CD4-positive, alpha-beta T cell treated with Interleukin-4 for 4 hours (primary cell): ENCODE data around the gene C2orf76.

Source experiments
- DNase-seq: peaks from one replicate; pipeline ENCODE4 v3.0.0-alpha.2; 2020

The C2orf76 gene

DNA sequence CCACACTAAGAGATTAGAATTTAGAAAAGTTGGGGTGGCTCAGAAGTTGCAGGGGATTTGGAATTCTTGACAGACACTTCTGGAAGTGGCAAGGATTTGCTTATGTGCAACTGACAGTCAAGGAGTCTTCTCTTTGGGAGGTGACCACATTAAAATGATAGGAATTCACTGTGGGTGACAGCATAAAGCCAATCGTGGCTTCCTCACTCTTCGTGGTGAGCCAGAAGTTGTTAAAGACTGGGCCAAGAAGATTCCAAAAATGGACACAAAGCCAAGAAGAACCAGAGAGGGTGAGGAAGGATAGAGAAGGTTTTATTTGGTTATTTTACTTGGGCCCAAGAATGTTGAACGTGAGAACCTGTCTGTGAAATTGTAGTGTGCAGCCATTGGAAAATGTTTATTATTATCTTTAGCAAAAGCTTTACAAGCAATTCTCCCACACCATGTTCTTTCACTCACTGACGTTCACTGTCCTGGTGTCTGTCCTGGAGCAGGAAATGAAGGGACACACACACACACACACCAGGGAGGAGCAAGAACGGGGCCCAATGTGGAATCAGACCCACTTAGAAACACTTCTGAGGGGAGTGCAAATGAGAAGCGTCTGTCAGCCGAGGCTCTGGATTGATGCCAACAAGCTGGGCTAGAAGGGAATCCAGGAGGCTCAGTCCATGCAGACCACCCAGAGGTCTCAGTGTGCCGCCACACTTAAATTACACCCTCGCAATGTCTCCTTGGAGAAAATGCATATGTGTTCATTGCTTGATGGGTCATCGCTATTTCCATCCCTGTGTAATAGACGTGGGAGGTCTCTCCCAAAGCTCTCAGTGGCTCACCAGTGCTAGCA lies 105.8 kb downstream of the C2orf76 start:
- DNase-seq: no peak

DNA sequence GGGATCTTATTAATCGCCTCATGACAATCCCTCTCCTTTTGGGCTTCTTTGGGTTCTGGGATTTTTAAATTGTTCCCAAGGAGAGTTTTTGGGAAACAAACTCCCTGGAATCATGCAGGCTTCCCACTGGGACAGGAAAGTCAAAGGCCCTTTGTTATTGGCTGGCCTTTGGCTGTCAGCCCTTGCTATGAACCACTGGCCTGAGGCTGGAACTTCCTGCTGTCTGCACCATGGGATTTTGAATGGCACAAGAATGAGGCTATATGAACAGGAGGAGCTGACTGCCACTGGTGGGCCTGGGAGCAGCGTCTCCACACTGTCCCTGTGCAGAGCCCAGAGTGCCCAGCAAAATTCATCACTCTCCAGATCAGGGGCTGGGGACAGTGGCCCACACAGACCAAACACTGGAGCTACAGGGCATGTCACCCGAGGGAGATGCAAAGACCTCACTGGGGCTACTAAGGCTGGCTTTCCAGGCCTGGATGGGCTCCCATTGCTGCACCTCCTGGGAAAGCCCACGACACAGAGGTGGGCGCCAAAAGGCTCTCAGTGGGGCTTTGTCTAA lies 107.3 kb downstream of the C2orf76 start:
- no peak for DNase-seq

GRCh38 chr2:119257198-119257597 lies 109.4 kb downstream of the C2orf76 start:
- DNase-seq: no peak

DNA sequence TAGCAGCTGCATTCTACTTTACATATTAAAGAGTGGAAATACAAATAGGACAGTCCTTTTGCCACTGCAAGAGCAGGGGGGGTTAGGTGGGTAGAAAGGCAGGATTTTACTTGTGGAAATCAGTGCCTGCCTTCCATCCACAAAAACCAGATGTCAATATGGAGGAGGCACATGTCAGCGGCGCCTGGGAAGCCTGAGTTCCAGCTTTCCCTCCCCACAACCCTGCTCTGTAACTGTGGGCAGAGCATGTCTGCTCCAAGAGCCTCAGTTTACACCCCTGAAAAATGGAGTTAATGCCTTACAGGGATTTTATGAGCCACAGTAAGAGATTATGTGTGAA lies 110.1 kb downstream of the C2orf76 start:
- no peak for DNase-seq

DNA sequence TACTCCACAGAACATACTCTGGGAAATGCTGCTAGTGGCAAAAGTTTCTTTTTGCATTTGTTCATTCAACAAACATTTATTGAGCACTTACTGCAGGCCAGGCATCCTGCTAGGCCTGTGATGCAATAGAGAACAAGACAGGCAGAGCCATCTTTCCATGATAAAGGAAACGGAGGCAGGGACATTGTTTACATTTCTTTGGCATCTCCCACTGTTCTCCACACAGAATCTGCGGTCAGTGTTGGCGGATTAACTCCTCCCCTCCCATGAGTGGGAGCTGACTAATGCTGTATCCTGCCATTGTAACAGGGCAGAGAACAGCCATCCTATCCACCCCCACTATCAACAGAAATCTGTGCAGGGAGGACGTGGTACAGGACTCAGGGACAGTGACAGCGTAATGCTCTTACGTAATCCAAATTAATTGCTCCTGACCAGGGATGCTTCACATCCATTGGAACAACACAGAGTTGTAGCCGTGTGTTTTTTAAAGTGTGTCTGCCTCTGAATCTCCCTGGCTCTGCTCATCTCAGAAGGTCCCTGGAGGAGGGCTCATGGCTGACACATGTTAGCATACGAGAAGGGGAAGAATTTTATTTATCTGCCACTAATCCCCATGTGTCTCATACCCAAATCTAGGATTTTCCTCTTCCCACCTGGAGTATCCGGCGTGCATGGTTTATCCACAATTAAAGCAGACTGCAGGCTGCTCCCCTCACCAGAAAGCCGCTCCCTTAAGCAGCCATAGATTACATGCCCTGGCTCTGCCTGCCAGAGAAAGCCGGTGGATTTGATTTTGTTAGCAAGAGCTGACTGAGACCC lies 110.7 kb downstream of the C2orf76 start:
- no peak for DNase-seq

DNA sequence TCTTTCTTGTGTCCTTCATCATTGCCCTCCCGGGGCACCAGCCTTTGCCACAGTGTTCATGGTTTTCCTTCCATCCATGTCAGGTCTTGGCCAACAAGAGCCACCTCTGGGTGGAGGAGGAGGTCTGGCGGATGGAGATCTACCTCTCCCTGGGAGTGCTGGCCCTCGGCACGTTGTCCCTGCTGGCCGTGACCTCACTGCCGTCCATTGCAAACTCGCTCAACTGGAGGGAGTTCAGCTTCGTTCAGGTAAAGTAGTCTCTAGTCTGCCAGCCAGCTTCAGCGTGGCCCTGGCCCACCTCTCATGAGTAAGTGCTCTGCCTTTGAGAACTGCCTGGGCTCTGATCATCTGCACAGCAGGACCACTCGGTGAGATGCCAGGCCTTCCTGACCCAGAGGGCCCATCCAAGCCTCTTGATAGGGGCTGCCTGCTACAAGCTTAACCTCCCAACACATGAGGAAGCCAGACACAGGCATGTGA lies 112.0 kb downstream of the C2orf76 start:
- DNase-seq: no peak

GRCh38 chr2:119253760-119254600 lies 112.7 kb downstream of the C2orf76 start:
- no peak for DNase-seq

DNA sequence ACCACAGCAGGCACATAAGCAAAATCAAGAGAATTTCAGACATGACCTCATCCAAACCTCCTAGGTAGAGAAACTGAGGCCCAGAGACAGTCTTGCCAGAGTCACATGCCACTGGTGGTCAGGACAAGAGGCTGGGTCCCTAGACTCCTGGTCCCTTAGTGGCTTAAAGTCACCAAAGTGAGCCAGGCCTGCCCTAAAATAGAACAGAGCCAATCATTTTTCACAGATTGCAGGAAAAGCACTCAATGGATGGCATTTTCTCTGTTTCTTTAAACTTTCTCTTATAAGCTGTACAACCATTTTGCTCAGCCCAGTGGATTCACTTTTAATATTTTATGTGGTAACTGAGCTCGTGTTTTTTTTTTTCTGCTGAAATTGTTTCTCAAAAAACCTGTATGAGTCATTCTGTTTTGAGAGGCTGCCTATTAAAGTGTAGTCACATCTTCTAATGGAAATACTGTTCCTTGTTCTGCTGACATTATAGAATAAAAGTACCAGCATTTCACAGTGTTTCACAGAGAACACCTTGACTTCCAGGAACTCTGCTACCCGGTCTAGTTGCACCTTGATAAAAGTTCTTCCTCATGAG lies 113.4 kb downstream of the C2orf76 start:
- no peak for DNase-seq
